Measurements from ENCODE around the gene EPN3.

EPN3 gene

DNA sequence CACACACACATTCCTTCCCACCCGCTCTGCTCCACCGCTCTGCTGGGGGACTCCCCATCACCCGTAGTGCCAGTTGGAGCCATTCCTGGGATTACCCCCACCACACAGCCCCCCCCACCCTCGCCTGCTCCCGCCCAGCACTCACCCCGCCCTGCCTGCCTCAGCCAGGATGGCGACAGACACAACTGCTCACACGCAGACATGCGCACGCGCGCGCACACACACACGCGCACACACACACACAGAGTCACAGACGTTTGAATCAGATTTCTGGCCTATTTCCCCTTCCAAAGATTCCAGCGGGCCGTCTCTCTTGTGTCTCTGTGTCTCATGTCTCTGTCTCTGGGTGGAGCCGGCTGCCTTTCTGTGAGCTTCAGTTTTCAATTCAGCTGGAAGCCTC lies 32.4 kb downstream of the EPN3 start:
- no peak overlapping the region for H2BK12ac ChIP-seq (ENCODE audit: low read length in 2 of 2)
- H3K79me1 ChIP-seq (replicated peaks; ENCODE audit: low read length, poor library complexity, severe bottlenecking), result no peaks in the 10 kb centered on the region
- H2BK120ac ChIP-seq (ENCODE audit: low read depth, low read length), result no peak overlapping the region
- H4K91ac ChIP-seq (ENCODE audit: low read length), result no peak overlapping the region
- H3K36me3 ChIP-seq (ENCODE audit: control insufficient read depth in 1 of 2, insufficient read depth in 2 of 2, low read depth in 1 of 2, low read length in 2 of 2), result no peaks in the 10 kb centered on the region
- H3K4me1 ChIP-seq (ENCODE audit: control insufficient read depth, insufficient read depth, low read depth, low read length), result peaks cover 21% of the 10 kb centered on the region
- peak overlapping the region in 1 of 2 experiments; percentile 43 for H3K4me3 ChIP-seq (ENCODE audit: insufficient read depth in 1 of 2, low read depth in 1 of 2, low read length in 2 of 2)
- no peak overlapping the region for H3K27ac ChIP-seq (ENCODE audit: low read length, poor library complexity, severe bottlenecking)
- no peak overlapping the region for H2BK15ac ChIP-seq (ENCODE audit: low read depth, poor library complexity, severe bottlenecking)
- no peak overlapping the region for H2BK5ac ChIP-seq (ENCODE audit: low read depth, low read length, poor library complexity, severe bottlenecking)
- H3K14ac ChIP-seq (ENCODE audit: low read length in 2 of 2), result no peak overlapping the region
- H2AK5ac ChIP-seq (ENCODE audit: low read length, severe bottlenecking), result no peak overlapping the region
- H3K9ac ChIP-seq (ENCODE audit: low read length), result peak overlapping the region; percentile 82
- no peak overlapping the region for H4K8ac ChIP-seq (ENCODE audit: low read length)
- H3K9me3 ChIP-seq (ENCODE audit: control insufficient read depth, low read length), result no peaks in the 10 kb centered on the region
- H3K18ac ChIP-seq (ENCODE audit: low read depth in 1 of 2, low read length in 2 of 2), result no peak overlapping the region
- H2AFZ ChIP-seq (ENCODE audit: low read depth, low read length), result no peak overlapping the region
- DNase-seq, result peak; percentile 59
- H3K4me2 ChIP-seq (ENCODE audit: low read length, poor library complexity, severe bottlenecking), result no peak overlapping the region
- no peak overlapping the region for H3K23ac ChIP-seq (ENCODE audit: low read length in 2 of 2)
- peaks cover 29 to 76% of the 10 kb centered on the region in 2 experiments for H3K27me3 ChIP-seq (ENCODE audit: control insufficient read depth in 1 of 2, insufficient read depth in 1 of 2, low read length in 2 of 2)
- 37% methylated on average over 18 of the region's 19 CpGs for WGBS
- no peak overlapping the region for H3K4ac ChIP-seq (ENCODE audit: low read depth in 1 of 2, low read length in 2 of 2)

GRCh38 chr17:50565402-50566350 lies 33.1 kb downstream of the EPN3 start:
- no peak overlapping the region for H3K23ac ChIP-seq (ENCODE audit: low read length in 2 of 2)
- peak; percentile 54 for DNase-seq
- no peak overlapping the region for H3K18ac ChIP-seq (ENCODE audit: low read depth in 1 of 2, low read length in 2 of 2)
- H3K27me3 ChIP-seq (ENCODE audit: control insufficient read depth in 1 of 2, insufficient read depth in 1 of 2, low read length in 2 of 2), result peaks cover 27 to 80% of the 10 kb centered on the region in 2 experiments
- no peaks in the 10 kb centered on the region for H3K9me3 ChIP-seq (ENCODE audit: control insufficient read depth, low read length)
- H2BK5ac ChIP-seq (ENCODE audit: low read depth, low read length, poor library complexity, severe bottlenecking), result no peak overlapping the region
- no peak overlapping the region for H2BK120ac ChIP-seq (ENCODE audit: low read depth, low read length)
- H2BK15ac ChIP-seq (ENCODE audit: low read depth, poor library complexity, severe bottlenecking), result no peak overlapping the region
- H3K79me1 ChIP-seq (replicated peaks; ENCODE audit: low read length, poor library complexity, severe bottlenecking), result no peaks in the 10 kb centered on the region
- H3K4me3 ChIP-seq (ENCODE audit: insufficient read depth in 1 of 2, low read depth in 1 of 2, low read length in 2 of 2), result no peak overlapping the region
- H3K4me2 ChIP-seq (ENCODE audit: low read length, poor library complexity, severe bottlenecking), result no peak overlapping the region
- no peak overlapping the region for H2BK12ac ChIP-seq (ENCODE audit: low read length in 2 of 2)
- H2AFZ ChIP-seq (ENCODE audit: low read depth, low read length), result no peak overlapping the region
- no peak overlapping the region for H4K8ac ChIP-seq (ENCODE audit: low read length)
- no peak overlapping the region for H3K27ac ChIP-seq (ENCODE audit: low read length, poor library complexity, severe bottlenecking)
- 52% methylated on average over 7 of the region's 10 CpGs for WGBS
- H3K36me3 ChIP-seq (ENCODE audit: control insufficient read depth in 1 of 2, insufficient read depth in 2 of 2, low read depth in 1 of 2, low read length in 2 of 2), result no peaks in the 10 kb centered on the region
- no peak overlapping the region for H2AK5ac ChIP-seq (ENCODE audit: low read length, severe bottlenecking)
- H3K4ac ChIP-seq (ENCODE audit: low read depth in 1 of 2, low read length in 2 of 2), result no peak overlapping the region
- no peak overlapping the region for H4K91ac ChIP-seq (ENCODE audit: low read length)
- peaks cover 16% of the 10 kb centered on the region for H3K4me1 ChIP-seq (ENCODE audit: control insufficient read depth, insufficient read depth, low read depth, low read length)
- peak overlapping the region; percentile 82 for H3K9ac ChIP-seq (ENCODE audit: low read length)
- no peak overlapping the region for H3K14ac ChIP-seq (ENCODE audit: low read length in 2 of 2)

DNA sequence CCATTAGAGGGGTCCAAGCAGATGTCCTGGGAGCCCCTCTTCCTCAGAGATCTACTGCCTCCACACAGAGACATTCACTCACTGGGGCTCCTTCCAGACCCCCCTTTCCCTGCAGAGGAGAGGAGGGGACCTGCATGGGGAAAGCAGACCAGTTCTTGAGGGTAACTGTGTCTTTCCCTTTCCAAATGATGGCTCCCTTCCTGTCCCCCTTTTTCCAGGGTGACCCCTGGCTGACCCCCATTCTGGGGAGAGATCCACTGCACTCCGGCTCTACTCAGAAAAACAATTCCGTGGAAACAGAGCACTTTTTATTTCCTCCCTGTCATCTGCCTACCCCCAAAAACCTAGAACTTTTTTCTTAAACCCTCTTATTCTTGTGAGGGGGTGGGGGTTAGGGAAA lies 34.4 kb downstream of the EPN3 start:
- no peak overlapping the region for H3K4me2 ChIP-seq (ENCODE audit: low read length, poor library complexity, severe bottlenecking)
- no peak for DNase-seq
- no peak overlapping the region for H3K9ac ChIP-seq (ENCODE audit: low read length)
- H3K27me3 ChIP-seq (ENCODE audit: control insufficient read depth in 1 of 2, insufficient read depth in 1 of 2, low read length in 2 of 2), result peaks cover 27 to 89% of the 10 kb centered on the region in 2 experiments
- H3K27ac ChIP-seq (ENCODE audit: low read length, poor library complexity, severe bottlenecking), result no peak overlapping the region
- no peak overlapping the region for H2BK120ac ChIP-seq (ENCODE audit: low read depth, low read length)
- H2BK15ac ChIP-seq (ENCODE audit: low read depth, poor library complexity, severe bottlenecking), result no peak overlapping the region
- no peak overlapping the region for H3K4ac ChIP-seq (ENCODE audit: low read depth in 1 of 2, low read length in 2 of 2)
- H3K79me1 ChIP-seq (replicated peaks; ENCODE audit: low read length, poor library complexity, severe bottlenecking), result no peaks in the 10 kb centered on the region
- no peaks in the 10 kb centered on the region for H3K36me3 ChIP-seq (ENCODE audit: control insufficient read depth in 1 of 2, insufficient read depth in 2 of 2, low read depth in 1 of 2, low read length in 2 of 2)
- H4K91ac ChIP-seq (ENCODE audit: low read length), result no peak overlapping the region
- H3K23ac ChIP-seq (ENCODE audit: low read length in 2 of 2), result no peak overlapping the region
- no peak overlapping the region for H2AK5ac ChIP-seq (ENCODE audit: low read length, severe bottlenecking)
- H4K8ac ChIP-seq (ENCODE audit: low read length), result no peak overlapping the region
- no peak overlapping the region for H2BK12ac ChIP-seq (ENCODE audit: low read length in 2 of 2)
- peaks cover 8% of the 10 kb centered on the region for H3K4me1 ChIP-seq (ENCODE audit: control insufficient read depth, insufficient read depth, low read depth, low read length)
- H2BK5ac ChIP-seq (ENCODE audit: low read depth, low read length, poor library complexity, severe bottlenecking), result no peak overlapping the region
- no peak overlapping the region for H3K4me3 ChIP-seq (ENCODE audit: insufficient read depth in 1 of 2, low read depth in 1 of 2, low read length in 2 of 2)
- WGBS, result 55% methylated on average over 2 of the region's 2 CpGs
- no peak overlapping the region for H3K14ac ChIP-seq (ENCODE audit: low read length in 2 of 2)
- no peak overlapping the region for H2AFZ ChIP-seq (ENCODE audit: low read depth, low read length)
- H3K9me3 ChIP-seq (ENCODE audit: control insufficient read depth, low read length), result no peaks in the 10 kb centered on the region
- H3K18ac ChIP-seq (ENCODE audit: low read depth in 1 of 2, low read length in 2 of 2), result no peak overlapping the region

- Histone ChIP-seq H2AFZ (ENCODE audit: low read depth, low read length) (no peak overlapping the region), H3K27me3 (ENCODE audit: control insufficient read depth in 1 of 2, insufficient read depth in 1 of 2, low read length in 2 of 2) (peaks cover 13 to 77% of the 10 kb centered on the region in 2 experiments), H3K4ac (ENCODE audit: low read depth in 1 of 2, low read length in 2 of 2) (no peak overlapping the region), H3K79me1 (replicated peaks; ENCODE audit: low read length, poor library complexity, severe bottlenecking) (no peaks in the 10 kb centered on the region), H2BK5ac (ENCODE audit: low read depth, low read length, poor library complexity, severe bottlenecking) (no peak overlapping the region), H3K23ac (ENCODE audit: low read length in 2 of 2) (no peak overlapping the region), H3K9ac (ENCODE audit: low read length) (no peak overlapping the region), H2BK120ac (ENCODE audit: low read depth, low read length) (no peak overlapping the region), H2AK5ac (ENCODE audit: low read length, severe bottlenecking) (no peak overlapping the region), H2BK12ac (ENCODE audit: low read length in 2 of 2) (no peak overlapping the region), H3K27ac (ENCODE audit: low read length, poor library complexity, severe bottlenecking) (no peak overlapping the region), H3K4me1 (ENCODE audit: control insufficient read depth, insufficient read depth, low read depth, low read length) (peaks cover 1% of the 10 kb centered on the region), H3K4me3 (ENCODE audit: insufficient read depth in 1 of 2, low read depth in 1 of 2, low read length in 2 of 2) (no peak overlapping the region), H3K4me2 (ENCODE audit: low read length, poor library complexity, severe bottlenecking) (no peak overlapping the region), H3K9me3 (ENCODE audit: control insufficient read depth, low read length) (no peaks in the 10 kb centered on the region), H3K18ac (ENCODE audit: low read depth in 1 of 2, low read length in 2 of 2) (no peak overlapping the region), H3K36me3 (ENCODE audit: control insufficient read depth in 1 of 2, insufficient read depth in 2 of 2, low read depth in 1 of 2, low read length in 2 of 2) (no peaks in the 10 kb centered on the region), H4K91ac (ENCODE audit: low read length) (no peak overlapping the region), H4K8ac (ENCODE audit: low read length) (no peak overlapping the region), H3K14ac (ENCODE audit: low read length in 2 of 2) (no peak overlapping the region), H2BK15ac (ENCODE audit: low read depth, poor library complexity, severe bottlenecking) (no peak overlapping the region)
- DNase-seq, result no peak
- 89% methylated on average over 10 of the region's 12 CpGs for WGBS
Observed at GRCh38 chr17:50568659-50569058, 36.1 kb downstream of the EPN3 start.

Measured in mesenchymal stem cell (in vitro differentiated cells and primary cell).